ENCODE results near the gene EFHC1. TPM values are rescaled to one million over a fixed set of nuclear protein-coding genes. Genes with fewer than 3 reads are reported as not detected.

The EFHC1 gene
- total and polyA plus RNA-seq, 2 of the 13 experiments (the other 11 are each of a cell fraction or from before 2014, with no cell fraction given): 23.4 to 29.5 TPM

GRCh38 chr6:52541135-52541534, 121.0 kb downstream of the EFHC1 start:
- no peak overlapping the region for H3K9ac ChIP-seq (ENCODE audit: insufficient read depth, low read depth, low read length)
- CTCF ChIA-PET (ENCODE audit: low intra/inter-chr PET ratio, low total read pairs): no interaction called here
- ATAC-seq: no peak
- H3K4me3 ChIP-seq (replicated peaks in 1 of 3; ENCODE audit: insufficient read depth in 1 of 3, low read depth in 2 of 3, low read length in 3 of 3): no peak overlapping the region
- in situ Hi-C loops (cut with HindIII; ENCODE audit: extremely low pct_ligation_motif_present, low pct_unique_long_range_greater_than_20kb) (no loop called here), intact Hi-C loops (cut with micrococcal nuclease; ENCODE audit: unreplicated experiment) (no loop called here)
- H3K36me3 ChIP-seq (replicated peaks in 1 of 2; ENCODE audit: control insufficient read depth in 1 of 2, insufficient read depth in 2 of 2, low read length in 2 of 2): peaks cover 10 to 40% of the 10 kb centered on the region in 2 experiments
- H3K27ac ChIP-seq (ENCODE audit: extremely low read length, insufficient read depth, low read length): no peak overlapping the region
- BruUV-seq (replicated peaks): no TSS peak
- no peak for FAIRE-seq
- POLR2A ChIA-PET: interaction anchor here (1.2 to 1.6 kb wide), 3 partner anchors 26 to 57 kb away, joined by 4 read pairs; no protein-coding TSS in a partner anchor
- 91% methylated on average over 6 of the region's 6 CpGs for WGBS (ENCODE audit: low lambda C conversion rate)
- no peak overlapping the region for H2AFZ ChIP-seq (ENCODE audit: low read length)
- no peak for DNase-seq (ENCODE audit: low spot score)
- no peak overlapping the region for H3K4me2 ChIP-seq (ENCODE audit: low read depth, low read length)
- TF ChIP-seq ZBTB2 (CRISPR knock-in tag; IDR thresholded peaks at IDR 0.05; ENCODE audit: low read depth) (no peak), ZNF768 (CRISPR knock-in tag; IDR thresholded peaks at IDR 0.05) (no peak), ZNF629 (CRISPR knock-in tag; conservative IDR thresholded peaks at IDR 0.05) (peak; percentile 76), BCL6 (CRISPR knock-in tag; IDR thresholded peaks at IDR 0.05) (no peak), ZNF496 (CRISPR knock-in tag; IDR thresholded peaks at IDR 0.05; ENCODE audit: insufficient replicate concordance) (no peak)
- H3K27me3 ChIP-seq (ENCODE audit: control insufficient read depth in 1 of 2, insufficient read depth in 2 of 2, low read length in 2 of 2): no peaks in the 10 kb centered on the region
- peaks cover 100% of the 10 kb centered on the region for H3K4me1 ChIP-seq (ENCODE audit: insufficient read depth, low read length)
- H3K79me2 ChIP-seq (ENCODE audit: insufficient read depth, low read length): peaks cover 88% of the 10 kb centered on the region
- H3K9me3 ChIP-seq (ENCODE audit: low read length): no peaks in the 10 kb centered on the region
- H4K20me1 ChIP-seq (ENCODE audit: insufficient read depth, low read length): no peaks in the 10 kb centered on the region

- peak overlapping the region; percentile 77 for H3K4me2 ChIP-seq (ENCODE audit: low read depth, low read length)
- no peaks in the 10 kb centered on the region for H4K20me1 ChIP-seq (ENCODE audit: insufficient read depth, low read length)
- in situ Hi-C loops (cut with HindIII; ENCODE audit: extremely low pct_ligation_motif_present, low pct_unique_long_range_greater_than_20kb) (no loop called here), intact Hi-C loops (cut with micrococcal nuclease; ENCODE audit: unreplicated experiment) (no loop called here)
- TSS peak; percentile 13 for BruUV-seq (replicated peaks)
- H2AFZ ChIP-seq (ENCODE audit: low read length): no peak overlapping the region
- 24% methylated on average over 1 of the region's 1 CpG for WGBS (ENCODE audit: low lambda C conversion rate)
- ChIA-PET POLR2A (interaction anchor here (1.2 to 4.3 kb wide), 12 partner anchors 8 to 123 kb away, joined by 3 to 36 read pairs (median 10); partner anchors contain the start of genes EFHC1 and TRAM2), CTCF (ENCODE audit: low intra/inter-chr PET ratio, low total read pairs) (interaction anchor here (1.5 kb wide), 1 partner anchor 55 kb away, joined by 4 read pairs; no protein-coding TSS in a partner anchor)
- ATAC-seq (no peak), FAIRE-seq (no peak), DNase-seq (ENCODE audit: low spot score) (no peak)
- peak overlapping the region; percentile 55 for H3K9ac ChIP-seq (ENCODE audit: insufficient read depth, low read depth, low read length)
- peak overlapping the region; percentile 77 for H3K27ac ChIP-seq (ENCODE audit: extremely low read length, insufficient read depth, low read length)
- H3K4me3 ChIP-seq (replicated peaks in 1 of 3; ENCODE audit: insufficient read depth in 1 of 3, low read depth in 2 of 3, low read length in 3 of 3): peak overlapping the region in 2 of 3 experiments; percentile 30 to 31; a peak in 3 of 6 replicates
- peaks cover 100% of the 10 kb centered on the region for H3K4me1 ChIP-seq (ENCODE audit: insufficient read depth, low read length)
- peaks cover 88% of the 10 kb centered on the region for H3K79me2 ChIP-seq (ENCODE audit: insufficient read depth, low read length)
- H3K27me3 ChIP-seq (ENCODE audit: control insufficient read depth in 1 of 2, insufficient read depth in 2 of 2, low read length in 2 of 2): no peaks in the 10 kb centered on the region
- peaks cover 6 to 21% of the 10 kb centered on the region in 2 experiments for H3K36me3 ChIP-seq (replicated peaks in 1 of 2; ENCODE audit: control insufficient read depth in 1 of 2, insufficient read depth in 2 of 2, low read length in 2 of 2)
- no peaks in the 10 kb centered on the region for H3K9me3 ChIP-seq (ENCODE audit: low read length)
- TF ChIP-seq WIZ (CRISPR knock-in tag; IDR thresholded peaks at IDR 0.05) (no peak), ZHX1 (CRISPR knock-in tag; IDR thresholded peaks at IDR 0.05; ENCODE audit: low read depth) (no peak), ZNF800 (CRISPR knock-in tag; IDR thresholded peaks at IDR 0.05) (0 out of 2 replicates have a peak, but pooled peaks have one; percentile 7), ZBTB42 (CRISPR knock-in tag; IDR thresholded peaks at IDR 0.05) (no peak)
Observed at GRCh38 chr6:52543262-52543661, 123.1 kb downstream of the EFHC1 start.
